ENCODE data around the gene RAP2A.

RAP2A gene

GRCh38 chr13:97495678-97496077 lies 61.7 kb downstream of the RAP2A start:
- no peak for DNase-seq (ENCODE audit: low read depth in 2 of 2)

- no peak for DNase-seq (ENCODE audit: low read depth in 2 of 2)
Observed at GRCh38 chr13:97496511-97496910, 62.5 kb downstream of the RAP2A start.

DNA sequence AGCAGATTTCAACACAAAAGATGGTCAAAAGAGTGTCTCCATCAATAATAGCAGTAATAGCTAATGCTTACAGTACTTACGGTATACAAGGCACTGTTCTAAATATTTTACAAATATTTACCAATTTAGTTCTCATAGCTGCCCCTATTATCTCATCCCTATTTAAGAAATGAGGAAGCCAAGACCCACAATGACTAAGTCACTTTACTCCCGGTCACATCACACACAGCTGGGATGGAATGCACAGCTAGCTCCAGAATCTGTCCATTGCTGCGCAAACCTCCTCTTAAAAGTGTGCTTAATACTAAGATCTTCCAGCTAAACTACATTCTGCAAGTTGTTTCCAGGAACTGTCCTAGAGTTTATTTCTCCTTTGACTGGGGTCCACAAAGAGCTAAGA lies 63.4 kb downstream of the RAP2A start:
- no peak for DNase-seq (ENCODE audit: low read depth in 2 of 2)

- DNase-seq (ENCODE audit: low read depth in 2 of 2): no peak
Observed at GRCh38 chr13:97498419-97498818, 64.5 kb downstream of the RAP2A start.

- DNase-seq (ENCODE audit: low read depth in 2 of 2): no peak
Observed at GRCh38 chr13:97499181-97499580, 65.2 kb downstream of the RAP2A start.

- no peak for DNase-seq (ENCODE audit: low read depth in 2 of 2)
Observed at GRCh38 chr13:97502181-97502580, 68.2 kb downstream of the RAP2A start.

DNA sequence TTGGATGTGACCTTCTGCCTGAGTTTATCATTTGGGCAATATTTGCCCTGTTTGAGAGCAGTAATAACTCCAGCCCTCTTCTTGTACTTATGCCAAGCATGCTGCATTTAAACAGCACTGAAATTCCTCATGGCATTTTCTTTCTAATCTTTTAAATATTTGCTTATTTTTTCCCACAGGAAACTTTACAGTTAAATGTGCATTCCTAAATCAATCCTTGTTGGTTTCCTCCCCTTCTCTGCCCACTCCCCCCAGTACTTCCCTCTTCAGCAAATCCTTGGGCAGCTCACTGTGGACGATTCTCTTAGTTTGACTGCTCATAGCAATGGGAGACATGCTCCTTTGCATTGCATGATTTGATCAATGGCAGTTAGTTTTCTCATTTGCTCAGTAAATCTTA lies 68.7 kb downstream of the RAP2A start:
- no peak for DNase-seq (ENCODE audit: low read depth in 2 of 2)

- DNase-seq (ENCODE audit: low read depth in 2 of 2): no peak
Observed at GRCh38 chr13:97505017-97505416, 71.0 kb downstream of the RAP2A start.

DNA sequence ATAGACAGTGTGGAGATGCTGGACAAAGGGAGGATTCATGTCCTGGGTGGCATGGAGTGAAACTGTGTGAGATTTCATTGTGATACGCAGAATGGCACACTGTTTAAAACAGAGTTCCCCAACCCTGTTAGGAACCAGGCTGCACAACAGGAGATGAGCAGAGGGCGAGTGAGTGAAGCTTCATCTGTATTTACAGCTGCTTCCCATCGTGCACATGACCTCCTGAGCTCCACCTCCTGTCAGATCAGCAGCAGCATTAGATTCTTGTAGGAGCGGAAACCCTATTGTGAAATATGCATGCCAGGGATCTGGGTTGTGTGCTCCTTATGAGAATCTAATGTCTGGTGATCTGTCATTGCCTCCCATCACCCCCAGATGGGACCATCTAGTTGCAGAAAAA lies 72.5 kb downstream of the RAP2A start:
- no peak for DNase-seq (ENCODE audit: low read depth in 2 of 2)

GRCh38 chr13:97512732-97513131 lies 78.8 kb downstream of the RAP2A start:
- no peak for DNase-seq (ENCODE audit: low read depth in 2 of 2)

DNA sequence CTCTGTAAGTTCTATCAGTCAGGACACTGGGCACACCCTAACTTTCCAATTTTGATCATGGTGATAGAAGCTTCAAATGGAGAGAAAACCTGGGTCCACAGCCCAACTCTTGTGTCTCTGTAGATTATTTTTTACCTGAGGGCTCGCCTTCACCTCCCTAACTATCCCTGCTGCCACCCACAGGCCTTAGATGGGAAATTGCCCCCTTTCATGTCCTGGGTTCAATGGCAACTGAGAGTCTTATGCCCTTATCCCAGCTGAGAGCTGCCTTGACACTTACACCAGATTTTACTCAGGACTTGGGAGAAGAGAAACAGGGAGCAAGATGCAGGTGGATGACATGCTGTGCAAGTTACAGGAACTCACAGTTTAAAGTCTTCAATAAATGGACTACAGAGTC lies 81.7 kb downstream of the RAP2A start:
- DNase-seq (ENCODE audit: low read depth in 2 of 2): no peak

- no peak for DNase-seq (ENCODE audit: low read depth in 2 of 2)
Observed at GRCh38 chr13:97517967-97518366, 84.0 kb downstream of the RAP2A start.

Data from stimulated activated CD4-positive, alpha-beta T cell treated with anti-CD3 and anti-CD28 coated beads, Interleukin-4, amount 100 ng/mL, for 48 hours (primary cell).